Esophagus muscularis mucosa (tissue), 4 donors: Measurements from ENCODE around the gene MTHFR. TPM values are rescaled to one million over a fixed set of nuclear protein-coding genes. Genes with fewer than 3 reads are reported as not detected.
A peak's percentile ranks its signal among the peaks of the same experiment; 100 is the strongest.

Experiments used
- DNase-seq: peaks from one replicate; pipeline ENCODE4 v3.0.0-alpha.2; 2017; ENCODE audit errors: extremely low spot score
- H3K27ac ChIP-seq, 4 donors: fragments of 200-600 bp; sonication (generic); replicated peaks in 1 of 4; 1 replicate in 3 of 4; 2 replicates in 1 of 4; pipeline ENCODE4 v1.5.1; 2016 to 2019; ENCODE audit warnings: mild to moderate bottlenecking in 1 of 4
- H3K27me3 ChIP-seq, 4 donors: fragments of 200-600 bp; sonication (generic); one replicate each; pipeline versions ENCODE4 v1.5.1 to v1.6.0; 2016 to 2019
- H3K36me3 ChIP-seq, 4 donors: fragments of 200-600 bp; sonication (generic); one replicate each; pipeline ENCODE4 v1.5.1; 2016 to 2019
- H3K4me1 ChIP-seq, 4 donors: fragments of 200-600 bp; sonication (generic); one replicate each; pipeline ENCODE4 v1.5.1; 2016 to 2019
- H3K4me3 ChIP-seq, 4 donors: fragments of 200-600 bp; sonication (generic); 1 replicate in 2 of 4; 2 replicates in 2 of 4; pipeline ENCODE4 v1.5.1; 2016 to 2019; ENCODE audit warnings: mild to moderate bottlenecking in 4 of 4, moderate library complexity in 1 of 4
- H3K9me3 ChIP-seq, 4 donors: fragments of 200-600 bp; sonication (generic); 1 replicate in 3 of 4; 2 replicates in 1 of 4; pipeline ENCODE4 v1.5.1; 2016 to 2019
- CTCF ChIP-seq, 3 experiments: fragments of 200-600 bp in 2 of 3; fragments of 450-650 bp in 1 of 3; sonication (generic) in 2 of 3; IDR thresholded peaks; one replicate each; pipeline ENCODE4 v1.5.1; 2017 to 2019; ENCODE audit warnings: antibody characterized with exemption in 3 of 3, mild to moderate bottlenecking in 2 of 3, moderate library complexity in 1 of 3
- EP300 ChIP-seq: sonication (generic); formaldehyde crosslinking; IDR thresholded peaks from one replicate; pipeline ENCODE4 v1.6.1; 2017; ENCODE audit warnings: antibody characterized with exemption
- POLR2A ChIP-seq: fragments of 450-650 bp; IDR thresholded peaks from one replicate; pipeline ENCODE4 v1.6.1; 2017; ENCODE audit warnings: antibody characterized with exemption, moderate library complexity, mild to moderate bottlenecking, low read depth
- POLR2AphosphoS5 ChIP-seq, 2 donors: sonication (generic); formaldehyde crosslinking; IDR thresholded peaks; one replicate each; pipeline ENCODE4 v1.6.1; 2017; ENCODE audit warnings: antibody characterized with exemption in 2 of 2
- WGBS: methylation state at CpG from one replicate; pipeline ENCODE4 v1.1.5; 2018; 5-methylcytosine and 5-hydroxymethylcytosine counted together
- intact Hi-C: fragments of 100-400 bp; cut with DNase I; formaldehyde crosslinking; loops from one replicate; pipeline ENCODE4 v1.15.1; 2023
- total RNA-seq, 4 donors: library from RNA; depleted of rRNA; stranded (reverse); fragments of >200 nt; gene quantifications; one replicate each; pipeline versions ENCODE4 v1.1.0 to v1.2.1, GENCODE V29; 2016

MTHFR gene
- total RNA-seq, 4 donors from 2014 or later = 23.4 to 38.6 (median 26.8) TPM

- H3K4me1 ChIP-seq = peaks cover 74 to 85% (median 78%) of the 10 kb centered on the region in 4 donors
- H3K27ac ChIP-seq = peak overlapping the region; percentile 87 to 92 (median 90)
- peaks cover 4 to 31% (median 27%) of the 10 kb centered on the region in 4 donors for H3K36me3 ChIP-seq
- WGBS = 63% methylated on average over 3 of the region's 13 CpGs
- intact Hi-C loops = loop anchor here (5.0 kb wide), 1 partner anchor 52 kb away; the partner anchor contains the start of gene AGTRAP
- DNase-seq = no peak
- TF ChIP-seq POLR2A (no peak), POLR2AphosphoS5 (IDR thresholded peaks at IDR 0.05) (no peak), EP300 (no peak), CTCF (IDR thresholded peaks at IDR 0.05) (no peak)
- H3K27me3 ChIP-seq = no peaks in the 10 kb centered on the region
- no peaks in the 10 kb centered on the region for H3K9me3 ChIP-seq
- H3K4me3 ChIP-seq = no peak overlapping the region
Observed at GRCh38 chr1:11789126-11790067, 16.4 kb downstream of the MTHFR start.

GRCh38 chr1:11788549-11789053 is 17.2 kb downstream of the MTHFR start:
- TF ChIP-seq POLR2AphosphoS5 (IDR thresholded peaks at IDR 0.05) = no peak
- TF ChIP-seq EP300 = no peak
- TF ChIP-seq POLR2A = no peak
- no peak for TF ChIP-seq CTCF (IDR thresholded peaks at IDR 0.05)
- intact Hi-C loops = loop anchor here (5.0 kb wide), 1 partner anchor 51 kb away; the partner anchor contains the start of gene AGTRAP
- Histone ChIP-seq H3K4me1 (peaks cover 74 to 86% (median 81%) of the 10 kb centered on the region in 4 donors), H3K9me3 (no peaks in the 10 kb centered on the region), H3K27me3 (no peaks in the 10 kb centered on the region), H3K27ac (peak overlapping the region; percentile 87 to 92 (median 90)), H3K36me3 (peaks cover 0 to 23% (median 19%) of the 10 kb centered on the region in 4 donors), H3K4me3 (no peak overlapping the region)
- DNase-seq = no peak
- WGBS = 97% methylated on average over 11 of the region's 14 CpGs

- no peak for TF ChIP-seq POLR2A
- TF ChIP-seq CTCF (IDR thresholded peaks at IDR 0.05) = no peak
- no peak for TF ChIP-seq POLR2AphosphoS5 (IDR thresholded peaks at IDR 0.05)
- no peak for TF ChIP-seq EP300
- Histone ChIP-seq H3K9me3 (no peaks in the 10 kb centered on the region), H3K36me3 (peaks cover 0 to 16% (median 13%) of the 10 kb centered on the region in 4 donors), H3K27ac (peak overlapping the region; percentile 87 to 92 (median 90)), H3K4me3 (peak overlapping the region in 2 of 4 donors; percentile 20 to 32), H3K4me1 (peaks cover 74 to 84% (median 81%) of the 10 kb centered on the region in 4 donors), H3K27me3 (no peaks in the 10 kb centered on the region)
- DNase-seq = no peak
- WGBS = 62% methylated on average over 7 of the region's 14 CpGs
- intact Hi-C loops = loop anchor here (5.0 kb wide), 1 partner anchor 51 kb away; the partner anchor contains the start of gene AGTRAP
Observed at GRCh38 chr1:11787804-11788436, 17.8 kb downstream of the MTHFR start.

- Histone ChIP-seq H3K27ac (peak overlapping the region; percentile 87 to 92 (median 90)), H3K4me1 (peaks cover 74 to 82% (median 79%) of the 10 kb centered on the region in 4 donors), H3K27me3 (no peaks in the 10 kb centered on the region), H3K9me3 (no peaks in the 10 kb centered on the region), H3K36me3 (peaks cover 0 to 11% (median 7%) of the 10 kb centered on the region in 4 donors), H3K4me3 (peak overlapping the region; percentile 20 to 42 (median 36))
- WGBS = 26% methylated on average over 14 of the region's 16 CpGs
- TF ChIP-seq CTCF (IDR thresholded peaks at IDR 0.05) = no peak
- TF ChIP-seq POLR2AphosphoS5 (IDR thresholded peaks at IDR 0.05) = peak; percentile 61 to 68
- intact Hi-C loops = loop anchor here (5.0 kb wide), 1 partner anchor 50 kb away; the partner anchor contains the start of gene AGTRAP
- DNase-seq = no peak
Observed at GRCh38 chr1:11787251-11787803, 18.4 kb downstream of the MTHFR start.
